CD4-positive, alpha-beta T cell (primary cell): Measurements from ENCODE around the gene MREG. TPM values are rescaled to one million over a fixed set of nuclear protein-coding genes. Genes with fewer than 3 reads are reported as not detected.
A peak's percentile ranks its signal among the peaks of the same experiment; 100 is the strongest.

ENCODE experiments used
- ATAC-seq: fragments of 200-7000 bp; cut with Tn5 transposase; one replicate; pipeline ENCODE4 v1.10.0; 2022; ENCODE audit warnings: mild to moderate bottlenecking; ENCODE audit not compliant: poor library complexity
- CTCF ChIA-PET: fragments of 350-600 bp; sonication (Branson Sonifier 250); formaldehyde crosslinking; loops from one replicate; lab custom pipeline; 2021; ENCODE audit warnings: antibody characterized with exemption, inconsistent platforms; lab: Charles Lee
- POLR2A ChIA-PET: fragments of 350-600 bp; sonication (Branson Sonifier 250); formaldehyde crosslinking; loops from one replicate; lab custom pipeline; 2021; ENCODE audit warnings: antibody characterized with exemption, inconsistent platforms; lab: Charles Lee
- DNase-seq, 14 experiments: peaks; one replicate each; pipeline ENCODE4 v3.0.0-alpha.2; 2013 to 2020; ENCODE audit warnings: mixed read lengths in 2 of 14
- H3K27ac ChIP-seq, 2 donors: one replicate each; pipeline versions ENCODE4 v1.5.1 to v1.7.0; 2013; ENCODE audit warnings: low read length in 2 of 2, low read depth in 1 of 2, mild to moderate bottlenecking in 1 of 2
- H3K27me3 ChIP-seq, 2 experiments: 1 replicate in 1 of 2; 2 replicates in 1 of 2; pipeline versions ENCODE4 v1.6.1 to v1.7.0; 2013; ENCODE audit warnings: low read length in 2 of 2, control low read depth in 1 of 2, mild to moderate bottlenecking in 1 of 2, moderate library complexity in 1 of 2; ENCODE audit not compliant: insufficient read depth in 2 of 2, control insufficient read depth in 1 of 2
- H3K36me3 ChIP-seq: one replicate; pipeline ENCODE4 v1.6.1; 2013; ENCODE audit warnings: low read length, control low read depth; ENCODE audit not compliant: insufficient read depth
- H3K4me1 ChIP-seq: one replicate; pipeline ENCODE4 v1.6.1; 2013; ENCODE audit warnings: low read length, control low read depth; ENCODE audit not compliant: insufficient read depth
- H3K4me3 ChIP-seq: one replicate; pipeline ENCODE4 v1.5.1; 2013; ENCODE audit warnings: mild to moderate bottlenecking, low read length, moderate library complexity
- H3K9me3 ChIP-seq, 2 experiments: 1 replicate in 1 of 2; 2 replicates in 1 of 2; pipeline versions ENCODE4 v1.6.1 to v1.7.0; 2013; ENCODE audit warnings: low read length in 2 of 2, mild to moderate bottlenecking in 2 of 2, control low read depth in 1 of 2, moderate library complexity in 1 of 2; ENCODE audit not compliant: control insufficient read depth in 1 of 2, insufficient read depth in 1 of 2
- H3K27ac Mint-ChIP-seq: one replicate; pipeline ENCODE4 v1.8.0; 2020; ENCODE audit warnings: mixed read lengths
- H3K27me3 Mint-ChIP-seq: one replicate; pipeline ENCODE4 v1.8.0; 2021; ENCODE audit warnings: mixed read lengths
- H3K36me3 Mint-ChIP-seq: one replicate; pipeline ENCODE4 v1.8.0; 2021; ENCODE audit warnings: low read depth, mixed read lengths
- H3K4me1 Mint-ChIP-seq: one replicate; pipeline ENCODE4 v1.8.0; 2021; ENCODE audit warnings: low read depth, mixed read lengths
- H3K4me3 Mint-ChIP-seq: one replicate; pipeline ENCODE4 v1.8.0; 2020; ENCODE audit warnings: mild to moderate bottlenecking, mixed read lengths
- H3K9me3 Mint-ChIP-seq: one replicate; pipeline ENCODE4 v1.8.0; 2020; ENCODE audit warnings: mixed read lengths
- CTCF ChIP-seq: fragments of 200-600 bp; IDR thresholded peaks from one replicate; pipeline ENCODE4 v1.8.0; 2022; ENCODE audit warnings: antibody characterized with exemption, mild to moderate bottlenecking
- intact Hi-C, 2 experiments: fragments of 100-400 bp; cut with DNase I in 1 of 2; cut with micrococcal nuclease in 1 of 2; formaldehyde crosslinking; loops; one replicate each; pipeline versions ENCODE4 v1.15.1 to v1.9.0; 2023 to 2025; cut with DNase I, micrococcal nuclease
- total RNA-seq, 174 experiments: library from RNA in 2 of 174; stranded (reverse) in 2 of 174; gene quantifications; one replicate each; pipeline ENCODE4 v1.2.3 and lab custom pipeline; 2021 to 2026

Gene MREG
- total RNA-seq, 2 experiments from 2014 or later: 1.8 to 2.8 TPM

GRCh38 chr2:215984661-215985060 lies 28.7 kb downstream of the MREG start:
- no peak for ATAC-seq
- no peaks in the 10 kb centered on the region for H3K27me3 Mint-ChIP-seq
- CTCF ChIA-PET: no interaction called here
- intact Hi-C loops: no loop called here
- peaks cover 5% of the 10 kb centered on the region for H3K4me1 ChIP-seq
- no peaks in the 10 kb centered on the region for H3K9me3 Mint-ChIP-seq
- TF ChIP-seq CTCF: no peak
- peaks cover 71% of the 10 kb centered on the region for H3K36me3 Mint-ChIP-seq
- peaks cover 6% of the 10 kb centered on the region for H3K4me1 Mint-ChIP-seq
- H3K4me3 Mint-ChIP-seq: no peak overlapping the region
- H3K9me3 ChIP-seq: no peaks in the 10 kb centered on the region
- peaks cover 3% of the 10 kb centered on the region for H3K36me3 ChIP-seq
- H3K27ac Mint-ChIP-seq: no peak overlapping the region
- POLR2A ChIA-PET: no interaction called here
- no peak for DNase-seq
- H3K27ac ChIP-seq: no peak overlapping the region
- H3K27me3 ChIP-seq: no peaks in the 10 kb centered on the region
- no peak overlapping the region for H3K4me3 ChIP-seq

GRCh38 chr2:215983581-215984351 lies 29.6 kb downstream of the MREG start:
- H3K4me3 ChIP-seq: no peak overlapping the region
- H3K27ac ChIP-seq: no peak overlapping the region
- CTCF ChIA-PET: no interaction called here
- H3K27ac Mint-ChIP-seq: no peak overlapping the region
- H3K4me1 ChIP-seq: peaks cover 5% of the 10 kb centered on the region
- H3K9me3 Mint-ChIP-seq: no peaks in the 10 kb centered on the region
- TF ChIP-seq CTCF: no peak
- H3K27me3 Mint-ChIP-seq: no peaks in the 10 kb centered on the region
- peaks cover 3% of the 10 kb centered on the region for H3K36me3 ChIP-seq
- H3K36me3 Mint-ChIP-seq: peaks cover 62% of the 10 kb centered on the region
- ATAC-seq (no peak), DNase-seq (no peak)
- POLR2A ChIA-PET: no interaction called here
- intact Hi-C loops: no loop called here
- no peaks in the 10 kb centered on the region for H3K27me3 ChIP-seq
- H3K9me3 ChIP-seq: no peaks in the 10 kb centered on the region
- no peak overlapping the region for H3K4me3 Mint-ChIP-seq
- H3K4me1 Mint-ChIP-seq: peaks cover 9% of the 10 kb centered on the region

- Histone ChIP-seq H3K4me1 (peaks cover 5% of the 10 kb centered on the region), H3K27me3 (no peaks in the 10 kb centered on the region), H3K9me3 (no peaks in the 10 kb centered on the region), H3K36me3 (peaks cover 3% of the 10 kb centered on the region), H3K4me3 (no peak overlapping the region), H3K27ac (no peak overlapping the region)
- Mint-ChIP-seq H3K27ac (no peak overlapping the region), H3K27me3 (no peaks in the 10 kb centered on the region), H3K9me3 (no peaks in the 10 kb centered on the region), H3K36me3 (peaks cover 59% of the 10 kb centered on the region), H3K4me1 (peaks cover 9% of the 10 kb centered on the region), H3K4me3 (no peak overlapping the region)
- no peak for TF ChIP-seq CTCF
- DNase-seq (peak in 1 of 14 experiments; percentile 13), ATAC-seq (no peak)
- CTCF ChIA-PET: no interaction called here
- POLR2A ChIA-PET: no interaction called here
- intact Hi-C loops: no loop called here
Measured at GRCh38 chr2:215982465-215982875, 30.9 kb downstream of the MREG start.
